GM13976 (cell line): ENCODE results near the gene TP53AIP1.

Experiments
- DNase-seq: peaks from one replicate; pipeline ENCODE4 v3.0.0; 2012; ENCODE audit warnings: low spot score
- in situ Hi-C: fragments of 300-500 bp; cut with MboI; formaldehyde crosslinking; loops from one replicate; pipeline ENCODE4 v1.12.0; 2022; ENCODE audit warnings: low sequenced_read_pairs, mixed read lengths, inconsistent platforms; ENCODE audit not compliant: unreplicated experiment
- TF ChIP-seq, protein P1 (sequence below): IDR thresholded peaks from 2 replicates; pipeline ENCODE4 v1.5.1; 2012; ENCODE audit warnings: borderline replicate concordance, mild to moderate bottlenecking; ENCODE audit not compliant: insufficient read depth; ENCODE audit errors: extremely low read depth, missing control alignments, control extremely low read depth

Gene TP53AIP1

DNA sequence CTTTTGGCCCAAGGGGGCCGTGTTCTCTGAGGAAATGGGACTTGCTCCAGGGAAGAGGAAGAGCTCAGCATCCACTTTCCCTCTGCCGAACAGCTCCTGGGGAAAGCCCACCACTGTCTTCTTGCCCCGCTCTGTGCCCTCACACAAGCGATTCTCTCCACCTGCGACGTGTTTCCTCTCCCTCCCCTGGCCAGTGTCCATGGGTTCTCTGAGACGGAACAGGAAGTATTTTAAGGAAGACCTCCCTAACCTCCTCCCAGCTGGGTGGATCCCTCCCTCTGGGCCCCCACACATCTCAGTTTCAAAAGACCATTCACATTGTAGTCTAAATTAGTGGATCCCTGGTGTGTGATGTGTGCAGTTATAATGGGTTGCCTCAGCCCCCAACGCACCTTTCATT lies 1.6 kb downstream of the TP53AIP1 start:
- DNase-seq, result no peak
- in situ Hi-C loops, result no loop called here
- TF ChIP-seq, protein P1, sequence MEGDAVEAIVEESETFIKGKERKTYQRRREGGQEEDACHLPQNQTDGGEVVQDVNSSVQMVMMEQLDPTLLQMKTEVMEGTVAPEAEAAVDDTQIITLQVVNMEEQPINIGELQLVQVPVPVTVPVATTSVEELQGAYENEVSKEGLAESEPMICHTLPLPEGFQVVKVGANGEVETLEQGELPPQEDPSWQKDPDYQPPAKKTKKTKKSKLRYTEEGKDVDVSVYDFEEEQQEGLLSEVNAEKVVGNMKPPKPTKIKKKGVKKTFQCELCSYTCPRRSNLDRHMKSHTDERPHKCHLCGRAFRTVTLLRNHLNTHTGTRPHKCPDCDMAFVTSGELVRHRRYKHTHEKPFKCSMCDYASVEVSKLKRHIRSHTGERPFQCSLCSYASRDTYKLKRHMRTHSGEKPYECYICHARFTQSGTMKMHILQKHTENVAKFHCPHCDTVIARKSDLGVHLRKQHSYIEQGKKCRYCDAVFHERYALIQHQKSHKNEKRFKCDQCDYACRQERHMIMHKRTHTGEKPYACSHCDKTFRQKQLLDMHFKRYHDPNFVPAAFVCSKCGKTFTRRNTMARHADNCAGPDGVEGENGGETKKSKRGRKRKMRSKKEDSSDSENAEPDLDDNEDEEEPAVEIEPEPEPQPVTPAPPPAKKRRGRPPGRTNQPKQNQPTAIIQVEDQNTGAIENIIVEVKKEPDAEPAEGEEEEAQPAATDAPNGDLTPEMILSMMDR, result no peak

DNA sequence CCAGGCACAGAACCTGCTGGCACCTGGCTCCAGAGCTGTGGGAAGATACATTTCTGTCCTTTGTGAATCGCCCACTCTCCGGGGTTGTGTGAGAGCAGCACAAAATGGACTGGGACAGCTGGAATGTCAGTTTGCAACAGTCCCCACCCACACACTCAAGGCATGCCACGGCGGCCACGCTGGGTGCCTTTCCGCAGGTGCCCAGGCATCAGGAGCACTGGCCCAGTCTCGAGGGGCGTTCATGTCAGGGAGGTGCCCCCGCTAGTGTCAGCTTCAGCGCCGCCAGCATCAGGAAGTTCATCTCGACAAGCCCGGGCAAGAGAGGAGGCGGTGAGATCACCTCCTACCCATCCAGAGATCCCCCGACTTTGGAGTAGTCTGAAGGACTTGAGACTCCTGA lies 2.1 kb downstream of the TP53AIP1 start:
- no peak for DNase-seq
- in situ Hi-C loops, result no loop called here
- TF ChIP-seq, protein P1, result no peak

DNA sequence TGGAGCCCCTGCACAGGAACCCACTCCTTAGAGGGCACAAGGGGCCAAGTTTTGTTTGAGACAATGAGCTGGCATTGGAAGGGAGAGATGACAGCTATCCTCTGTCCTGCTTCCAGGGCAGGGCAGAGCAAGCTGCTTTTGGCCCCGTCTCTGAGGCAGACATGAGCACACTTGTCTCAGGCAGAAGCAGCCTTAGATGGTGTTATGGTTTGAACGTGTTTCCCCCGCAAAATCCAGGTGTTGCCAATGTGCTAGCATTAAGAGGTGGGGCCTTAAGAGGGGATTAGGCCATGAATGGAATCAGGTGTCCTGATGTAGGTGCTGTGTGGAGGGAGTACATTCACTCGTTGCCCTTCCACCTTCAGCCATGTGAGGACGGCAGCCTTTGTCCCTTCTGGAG lies 2.5 kb downstream of the TP53AIP1 start:
- in situ Hi-C loops, result no loop called here
- no peak for DNase-seq
- TF ChIP-seq, protein P1, result no peak

DNA sequence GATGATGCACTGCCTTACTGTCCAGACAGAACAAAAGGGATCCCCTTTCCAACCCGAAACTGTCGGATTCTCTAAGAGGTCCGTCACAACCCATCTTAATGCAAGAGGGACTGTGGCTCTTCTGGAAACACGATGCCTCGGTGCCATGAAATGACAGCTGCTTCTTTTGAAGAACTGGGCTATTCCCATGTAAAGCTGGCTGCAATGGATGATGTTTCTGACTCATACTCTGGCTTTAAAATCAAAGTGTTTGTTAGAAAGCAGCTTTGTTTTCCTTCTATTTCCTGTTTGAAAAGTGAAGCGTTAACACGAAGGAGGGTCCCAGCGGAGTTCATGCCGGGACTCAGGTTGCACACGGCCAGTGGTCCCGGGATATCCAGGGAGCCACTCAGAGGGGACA lies 3.1 kb downstream of the TP53AIP1 start:
- TF ChIP-seq, protein P1, result no peak
- no peak for DNase-seq
- in situ Hi-C loops, result no loop called here

DNA sequence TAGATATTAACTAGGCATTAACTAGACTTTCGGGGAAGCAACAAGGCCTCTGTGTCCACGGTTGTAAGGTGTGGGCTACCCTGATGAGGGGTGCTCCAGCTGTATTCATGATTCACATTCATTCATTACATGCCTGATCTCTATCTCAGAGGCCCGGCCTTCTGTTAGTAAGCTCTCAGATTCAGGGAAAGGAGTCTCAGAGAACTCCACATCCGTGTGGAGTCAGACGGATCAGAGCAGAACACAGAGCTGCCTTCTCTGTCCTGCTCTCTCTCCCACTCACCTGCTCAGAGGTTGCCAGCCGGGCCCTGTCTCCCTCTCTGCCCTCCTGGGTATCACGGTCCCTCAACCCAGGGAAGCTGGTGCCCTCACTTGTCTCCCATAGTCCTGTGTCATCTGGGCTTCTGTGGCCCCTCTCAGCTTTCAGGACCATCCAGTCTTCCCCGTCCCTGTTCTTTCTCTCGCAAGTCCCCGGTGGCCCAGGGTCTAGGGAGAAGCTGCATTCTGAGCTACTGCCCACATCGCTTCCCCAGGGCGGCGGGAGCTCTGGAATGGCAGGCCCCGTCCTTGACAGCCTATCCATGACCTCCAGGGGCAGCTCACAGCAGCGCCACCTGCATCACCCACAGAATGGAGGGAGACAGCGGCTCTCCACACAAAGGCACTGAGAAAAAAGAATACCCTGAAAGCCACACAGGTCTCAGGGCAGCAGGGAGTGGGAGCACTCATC lies 4.3 kb downstream of the TP53AIP1 start:
- TF ChIP-seq, protein P1, result no peak
- no peak for DNase-seq
- in situ Hi-C loops, result no loop called here

DNA sequence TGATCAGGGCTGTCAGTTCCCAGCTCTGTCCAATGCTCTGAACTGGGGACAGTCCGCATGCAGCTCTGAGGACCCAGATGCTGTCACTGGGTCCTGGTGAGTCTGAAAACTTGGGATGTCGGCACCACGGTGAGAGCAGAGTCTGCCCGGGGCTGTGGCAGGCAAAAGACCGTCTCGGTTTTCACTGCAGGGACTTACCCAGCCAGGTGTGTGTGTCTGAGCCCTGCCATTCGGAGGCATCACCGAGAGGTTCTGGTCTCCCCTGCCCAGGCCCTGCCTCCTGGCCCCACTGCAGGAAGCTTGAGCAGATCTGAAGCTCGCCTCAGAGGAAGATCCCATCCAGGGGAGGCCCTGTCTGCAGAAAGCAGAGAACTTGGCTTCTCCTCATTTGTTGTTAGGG lies 5.2 kb downstream of the TP53AIP1 start:
- DNase-seq, result no peak
- in situ Hi-C loops, result no loop called here
- TF ChIP-seq, protein P1, result no peak
